CD4-positive, alpha-beta T cell treated with Interleukin-2 at 100 ng/mL for 4 hours (primary cell): ENCODE data around the gene ZKSCAN8.
"Not testable (repeated sequence)": the region's sequence is repeated elsewhere in the genome, so short reads cannot be mapped to it uniquely, and the experiment has no call there.

Experiments used
- DNase-seq: peaks from one replicate; pipeline ENCODE4 v3.0.0-alpha.2; 2020; ENCODE audit warnings: low spot score

The ZKSCAN8 gene

DNA sequence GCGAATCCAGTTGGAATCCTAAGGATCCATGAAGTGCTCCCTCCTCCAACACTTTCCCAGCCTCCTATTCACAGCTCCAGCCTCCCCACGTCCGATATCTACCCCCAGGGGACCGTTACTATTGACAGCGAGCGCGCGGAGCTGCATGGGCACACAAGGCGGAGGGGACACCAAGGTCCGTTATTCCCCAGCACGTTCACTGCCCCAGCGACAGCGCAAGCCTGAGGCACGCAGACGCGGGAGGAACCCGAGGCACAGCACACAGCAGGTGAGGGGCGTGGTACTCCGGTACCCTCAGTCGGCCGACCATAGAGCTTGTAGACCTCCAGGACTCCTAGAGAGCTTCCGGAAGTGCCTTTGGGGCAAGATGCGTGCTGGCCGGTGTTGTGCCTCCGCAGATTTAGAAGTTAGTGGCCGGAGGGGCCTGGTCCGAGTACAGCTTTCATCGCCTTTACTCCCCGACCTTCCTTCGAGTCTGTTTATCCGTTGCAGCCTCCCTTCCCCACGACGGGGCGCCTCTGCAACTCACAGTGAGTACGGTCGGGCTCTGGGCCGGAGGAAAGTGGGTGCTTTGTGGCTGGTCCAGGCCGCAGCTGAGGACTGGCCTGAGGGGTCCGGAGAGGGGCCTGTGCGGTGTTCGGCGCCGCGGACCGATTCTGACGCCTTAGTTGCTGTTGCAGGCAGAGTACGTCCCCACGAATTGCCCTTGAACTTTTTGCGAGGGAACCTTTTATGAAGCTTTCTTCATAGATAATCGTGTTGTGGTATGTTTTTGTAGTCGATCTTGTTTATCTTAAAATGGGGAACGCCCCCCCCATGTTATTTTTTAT lies at the start of gene ZKSCAN8:
TSS of gene ZKSCAN8 (plus strand) at position 384 of the 830 bp plus-strand sequence. CDS start 6,525 bp downstream, outside the sequence.
- DNase-seq = peak; percentile 88

DNA sequence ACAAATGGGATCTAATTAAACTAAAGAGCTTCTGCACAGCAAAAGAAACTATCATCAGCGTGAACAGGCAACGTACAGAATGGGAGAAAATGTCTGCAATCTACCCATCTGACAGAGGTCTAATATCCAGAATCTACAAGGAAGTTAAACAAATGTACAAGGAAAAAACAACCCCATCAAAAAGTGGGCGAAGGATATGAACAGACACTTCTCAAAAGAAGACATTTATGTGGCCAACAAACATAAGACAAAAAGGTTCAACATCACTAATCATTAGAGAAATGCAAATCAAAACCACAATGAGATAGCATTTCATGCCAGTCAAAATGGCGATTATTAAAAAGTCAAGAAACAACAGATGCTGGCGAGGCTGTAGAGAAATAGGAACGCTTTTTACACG lies 39.5 kb upstream of the ZKSCAN8 start:
- DNase-seq = not testable (repeated sequence)

- not testable (repeated sequence) for DNase-seq
These were observed 39.0 kb upstream of the ZKSCAN8 start for GRCh38 chr6:28102699-28103098.

DNA sequence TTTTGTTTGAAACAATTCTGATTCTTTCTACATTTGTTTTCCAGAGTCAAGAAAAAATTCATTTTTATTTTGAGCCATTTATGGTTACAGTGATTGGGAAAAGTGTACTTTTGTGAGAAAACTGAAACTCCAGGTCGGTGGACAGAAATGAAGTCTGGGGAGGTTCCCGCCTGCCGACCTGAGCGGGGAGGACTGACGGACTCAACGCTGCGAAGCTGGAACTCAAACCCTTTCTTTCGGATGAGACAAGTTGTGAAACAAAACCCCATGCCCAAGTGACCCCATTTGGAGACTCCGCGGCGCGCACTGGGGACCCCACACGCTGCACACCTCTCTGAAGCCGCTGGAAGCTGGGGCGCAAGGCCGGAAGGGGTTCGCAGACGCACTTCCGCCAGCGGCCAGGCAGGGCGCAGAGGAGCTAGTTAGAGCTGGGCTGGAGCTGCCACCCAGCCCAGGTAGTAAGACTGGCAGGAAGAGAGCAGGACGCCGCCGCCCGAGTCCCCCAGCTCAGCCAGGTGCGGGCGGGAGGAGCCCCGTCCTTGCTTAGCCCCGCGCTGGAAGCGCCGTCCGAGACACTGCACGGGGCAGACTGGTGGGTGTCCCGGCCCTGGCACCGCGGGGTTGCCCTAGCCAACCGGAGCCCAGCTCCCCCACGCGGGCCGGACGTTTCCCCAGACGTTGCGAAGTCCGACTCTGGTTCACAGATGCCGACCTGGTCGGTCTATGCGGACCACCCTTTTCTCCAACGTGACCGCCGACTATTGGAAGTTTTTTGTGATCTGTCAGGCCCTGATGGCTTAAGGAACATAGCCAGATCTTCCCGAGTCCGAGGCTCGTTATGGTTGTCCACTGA lies 37.1 kb upstream of the ZKSCAN8 start:
- DNase-seq = peak; percentile 85

DNA sequence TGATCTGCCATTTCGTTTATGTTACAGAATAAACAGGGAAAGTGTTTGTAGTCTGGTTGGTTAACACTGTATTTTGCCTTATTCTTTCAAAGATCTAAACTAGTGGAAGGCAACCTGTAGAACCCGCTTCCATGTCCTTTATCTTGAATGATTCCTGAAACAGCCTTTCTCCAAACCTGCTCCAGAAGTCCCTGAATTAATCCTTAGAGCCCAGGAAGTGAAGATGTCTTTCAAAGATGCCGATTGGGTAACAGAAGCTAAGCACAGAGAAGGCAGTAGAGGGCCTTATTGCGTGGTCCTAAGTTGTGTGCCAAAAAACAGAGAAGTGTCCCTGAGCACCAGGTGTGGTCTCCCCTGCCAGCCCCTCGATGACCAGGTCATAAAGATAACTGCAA lies 36.4 kb upstream of the ZKSCAN8 start:
- no peak for DNase-seq

- DNase-seq = no peak
These were observed 34.2 kb upstream of the ZKSCAN8 start for GRCh38 chr6:28107506-28107905.

DNA sequence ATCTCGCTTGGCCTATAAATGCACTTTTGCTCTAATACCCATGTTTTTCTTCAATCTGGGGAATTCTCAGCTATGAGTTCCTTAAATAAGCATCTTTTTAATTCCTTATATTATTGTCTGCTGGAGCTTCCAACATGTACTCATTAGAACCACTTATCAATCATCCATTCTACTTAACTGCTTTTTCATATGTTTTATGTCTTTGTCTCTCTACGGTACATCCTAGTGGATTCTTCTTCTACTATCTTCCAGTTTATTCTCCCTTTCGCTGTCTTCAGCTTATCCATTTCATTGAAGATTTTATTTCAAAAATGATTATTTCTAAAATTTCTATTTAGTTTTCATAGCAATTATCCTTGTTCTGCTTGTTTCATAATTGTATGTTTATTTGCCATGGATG lies 29.7 kb upstream of the ZKSCAN8 start:
- DNase-seq = no peak

DNA sequence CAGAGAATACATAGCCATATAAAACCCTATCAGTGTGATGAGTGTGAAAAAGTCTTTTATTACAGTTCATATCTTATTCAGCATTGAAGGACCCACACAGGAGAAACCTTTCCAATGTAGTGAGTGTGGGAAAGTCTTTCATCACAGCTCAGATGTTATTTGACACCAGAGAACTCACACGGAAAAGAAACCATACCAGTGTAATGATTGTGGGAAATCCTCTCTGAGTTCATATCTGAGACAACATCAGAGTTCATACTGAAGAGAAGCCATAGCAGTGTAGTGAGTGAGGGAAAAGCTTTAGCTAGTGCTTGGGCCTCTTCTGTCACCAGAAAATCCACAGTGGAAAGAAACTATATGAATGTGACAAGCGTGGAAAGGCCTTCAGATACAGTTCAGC lies 25.9 kb upstream of the ZKSCAN8 start:
- DNase-seq = no peak

DNA sequence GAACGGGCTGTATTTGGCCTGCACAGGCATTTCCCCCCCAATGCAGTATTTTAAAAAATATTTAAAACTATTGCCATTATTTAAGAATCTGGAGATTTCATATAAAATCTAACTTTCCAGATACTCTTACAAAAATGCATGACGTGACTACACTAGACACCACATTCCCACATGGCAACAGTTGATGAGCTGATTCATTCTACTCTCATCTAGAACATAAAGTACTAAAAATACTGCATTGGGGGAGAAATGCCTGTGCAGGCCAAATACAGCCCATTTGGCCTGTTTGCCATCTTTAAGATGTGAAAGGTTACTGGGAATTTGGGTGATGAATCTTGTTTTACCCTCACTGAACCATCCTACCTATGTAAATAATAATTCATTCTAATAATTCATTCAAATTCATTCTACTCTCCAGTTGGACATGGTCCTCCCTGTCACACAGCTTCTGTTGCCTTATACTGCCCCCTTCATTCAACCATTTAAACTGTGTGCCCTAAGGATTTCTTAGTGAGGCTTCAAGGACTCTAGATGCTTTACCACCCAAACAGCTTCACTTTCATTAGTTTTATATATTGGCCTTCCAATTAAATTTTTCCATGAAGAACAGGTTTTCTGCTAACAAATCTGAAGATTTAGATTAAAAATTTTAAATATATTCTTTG lies 24.2 kb upstream of the ZKSCAN8 start:
- no peak for DNase-seq

GRCh38 chr6:28118217-28118616 lies 23.5 kb upstream of the ZKSCAN8 start:
- no peak for DNase-seq

DNA sequence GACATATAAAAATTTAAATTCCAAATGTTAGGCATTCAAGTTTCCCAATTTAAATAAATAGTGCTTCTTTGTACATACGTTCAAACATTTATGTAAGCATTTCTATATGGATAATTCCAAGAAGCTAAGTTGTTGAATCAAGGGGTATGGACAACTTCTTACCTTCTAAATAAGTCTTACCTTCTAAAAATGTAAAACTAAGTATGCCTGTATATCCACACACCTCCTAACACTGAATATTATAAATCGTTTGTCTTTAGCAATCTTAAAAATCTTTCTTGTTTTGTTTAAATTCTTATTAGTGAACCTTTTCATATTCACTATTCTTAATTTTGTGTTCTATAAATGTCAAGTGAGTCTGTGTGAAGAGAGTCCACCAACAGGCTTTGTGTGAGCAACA lies 19.8 kb upstream of the ZKSCAN8 start:
- no peak for DNase-seq

DNA sequence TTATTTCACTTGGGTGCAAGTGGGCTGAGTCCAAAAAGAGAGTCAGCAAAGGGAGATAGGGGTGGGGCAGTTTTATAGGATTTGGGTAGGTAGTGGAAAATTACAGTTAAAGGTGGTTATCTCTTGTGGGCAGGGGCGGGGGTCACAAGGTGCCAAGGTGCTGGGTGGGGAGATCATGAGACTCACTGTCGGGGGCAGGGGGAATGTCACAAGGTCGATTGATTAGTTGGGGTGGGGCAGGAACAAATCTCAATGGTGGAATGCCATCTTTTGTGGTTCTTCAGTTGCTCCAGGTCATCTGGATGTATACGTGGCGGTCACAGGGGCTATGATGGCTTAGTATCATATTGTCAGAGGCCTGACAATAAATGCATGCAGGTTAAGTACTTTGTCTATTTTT lies 19.4 kb upstream of the ZKSCAN8 start:
- DNase-seq = not testable (repeated sequence)

GRCh38 chr6:28124350-28124970 lies 17.2 kb upstream of the ZKSCAN8 start, which contains the start of gene ZSCAN16:
Gene ZSCAN16 (plus strand): TSS chr6:28124609. CDS start chr6:28125444, 835 bp downstream.
- DNase-seq = peak; percentile 83

DNA sequence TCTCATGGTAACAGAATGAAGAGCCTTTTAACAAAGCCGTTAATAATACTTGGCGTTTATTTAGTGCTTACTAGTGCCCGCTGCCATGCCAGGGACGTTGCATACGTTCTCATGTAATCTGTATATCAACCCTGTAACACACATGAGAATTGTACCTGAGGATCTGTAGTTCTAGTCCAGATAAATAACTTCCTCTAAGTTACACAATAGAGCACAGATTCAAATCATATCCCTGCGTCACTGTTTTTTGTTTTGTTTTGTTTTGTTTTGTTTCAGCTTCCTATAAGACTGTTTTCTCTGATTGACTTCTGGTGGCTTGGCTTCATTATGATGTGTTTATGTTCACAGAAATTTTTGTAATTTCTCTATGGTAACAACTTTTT lies 16.7 kb upstream of the ZKSCAN8 start:
- DNase-seq = no peak

- no peak for DNase-seq
These were observed 16.3 kb upstream of the ZKSCAN8 start for GRCh38 chr6:28125401-28125800.

GRCh38 chr6:28134015-28134414 lies 7.7 kb upstream of the ZKSCAN8 start:
- DNase-seq = peak; percentile 32

GRCh38 chr6:28134716-28135115 lies 7.0 kb upstream of the ZKSCAN8 start:
- no peak for DNase-seq

DNA sequence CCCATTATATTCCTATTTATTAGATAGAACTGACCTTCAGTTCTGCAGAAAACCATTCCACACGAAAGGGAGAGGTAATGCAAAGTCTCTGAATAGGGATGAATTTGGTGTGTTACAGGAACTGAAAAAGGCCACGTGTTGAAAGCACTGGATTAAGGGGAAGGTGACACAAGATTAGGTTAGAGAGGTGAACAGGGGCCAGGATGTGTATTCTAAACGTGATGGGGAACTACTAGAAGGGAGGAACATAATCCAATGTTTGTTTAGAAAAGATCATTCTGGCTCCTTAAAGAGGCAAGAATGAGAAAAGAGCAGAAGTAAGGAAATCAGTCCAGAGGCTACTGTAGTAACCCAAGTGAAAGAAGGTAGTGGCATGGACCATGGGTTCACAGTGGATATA lies 6.3 kb upstream of the ZKSCAN8 start:
- no peak for DNase-seq

DNA sequence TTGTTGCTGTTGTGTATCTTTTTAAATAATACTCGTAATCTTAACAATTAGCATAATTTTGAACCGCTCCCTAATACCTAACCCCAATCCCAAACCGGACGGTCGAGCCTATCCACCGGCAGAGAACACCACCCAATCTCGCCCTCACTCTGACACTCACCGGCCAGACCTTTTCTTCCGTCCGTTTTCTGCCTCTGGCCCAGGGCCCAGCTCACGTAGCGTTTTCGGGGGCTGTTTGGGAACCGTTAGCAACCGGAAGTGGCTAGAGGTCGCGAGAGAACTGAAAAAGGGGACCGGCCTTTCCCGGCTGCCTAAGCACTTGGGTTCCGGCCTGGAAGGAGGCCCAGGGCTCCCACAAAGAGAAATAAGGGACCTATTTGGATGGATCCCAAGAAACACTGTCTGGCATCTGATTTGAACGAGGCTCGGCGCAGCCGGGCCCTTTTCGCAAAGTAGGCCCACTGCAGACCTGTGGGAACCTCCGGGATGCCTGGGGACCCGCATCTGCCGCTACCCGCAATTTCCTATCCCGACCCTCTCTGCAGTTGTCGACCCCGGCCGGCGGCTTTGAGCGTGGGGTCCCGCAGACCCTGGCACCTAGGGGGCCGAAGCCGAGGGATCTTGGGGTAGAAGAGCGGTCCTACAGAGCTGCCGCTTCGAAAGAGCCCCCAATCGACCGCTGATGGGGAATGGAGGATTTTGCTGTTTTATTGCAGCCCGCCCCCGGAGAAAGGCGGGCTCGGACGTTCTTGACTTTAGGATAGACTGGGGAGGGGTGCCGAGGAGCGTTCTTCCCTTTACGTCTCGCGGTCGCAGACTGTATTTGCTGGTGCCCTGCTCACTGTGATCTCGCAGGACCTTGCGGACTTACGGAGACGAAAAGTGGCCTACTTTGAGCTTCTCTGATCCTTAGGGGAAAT lies 4.8 kb upstream of the ZKSCAN8 start:
- DNase-seq = peak; percentile 83

- DNase-seq = peak; percentile 56
These were observed 4.1 kb upstream of the ZKSCAN8 start for GRCh38 chr6:28137505-28137981.
